H54 (cell line): ENCODE data around the gene TOP1.
"Not testable (repeated sequence)": the region's sequence is repeated elsewhere in the genome, so short reads cannot be mapped to it uniquely, and the experiment has no call there.

Experiments
- DNase-seq: peaks from one replicate; pipeline ENCODE4 v3.0.0; 2011; ENCODE audit warnings: low spot score, mixed read lengths; ENCODE audit not compliant: insufficient read length
- FAIRE-seq: peaks from 3 replicates; lab custom pipeline; 2011; peaks lifted over from hg19 to GRCh38; lab: Jason Lieb, UNC
- POLR2A ChIP-seq: IDR thresholded peaks from 2 replicates; pipeline ENCODE4 v1.6.1; 2011; ENCODE audit warnings: low read depth, mild to moderate bottlenecking, low read length

Gene TOP1

DNA sequence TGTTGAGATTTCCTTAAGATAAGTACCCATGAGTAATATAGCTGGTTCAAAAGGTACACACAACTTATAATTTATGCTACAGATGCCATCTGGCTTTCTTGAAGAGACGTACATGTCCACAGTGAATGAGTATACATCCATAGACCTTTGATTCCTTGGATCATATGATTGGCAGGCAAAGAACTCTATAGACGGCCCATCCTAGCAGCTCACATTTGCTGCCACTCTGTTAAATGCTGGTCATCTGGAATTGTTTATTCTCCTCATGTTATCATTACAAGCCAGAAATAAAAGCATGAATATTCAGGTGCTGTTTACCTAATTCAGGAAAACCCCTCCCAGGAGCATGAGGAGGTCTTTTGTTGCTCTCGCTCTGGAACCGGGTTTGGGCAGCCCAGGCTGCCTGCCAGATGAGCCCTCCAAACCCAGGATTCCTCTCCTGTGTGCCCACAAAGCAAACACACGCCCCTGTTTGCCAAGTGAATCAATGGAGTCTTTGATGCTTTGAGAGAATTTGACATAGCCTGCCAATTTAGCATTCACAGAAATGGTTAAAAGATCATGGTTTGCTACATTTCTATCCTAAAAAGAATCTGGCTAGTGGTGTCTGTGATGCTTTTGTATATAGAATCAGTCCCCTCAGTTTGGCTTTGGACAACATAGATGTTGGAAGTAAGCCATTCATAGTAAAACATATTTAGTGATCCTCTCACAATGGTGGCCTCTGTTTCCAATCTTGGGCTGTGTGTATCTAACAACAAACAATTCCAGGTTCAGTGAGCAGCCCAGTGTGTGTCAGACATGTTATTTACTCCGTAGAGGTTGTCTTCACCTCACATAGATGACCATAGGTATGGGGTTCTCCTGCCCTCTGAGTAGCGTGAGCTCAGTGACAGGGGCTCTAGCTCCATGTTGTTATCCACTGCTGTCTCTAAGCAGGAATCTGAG is 91.3 kb downstream of the TOP1 start:
- FAIRE-seq (no peak), DNase-seq (no peak)
- TF ChIP-seq POLR2A = no peak

GRCh38 chr20:41121399-41121798 is 92.8 kb downstream of the TOP1 start:
- no peak for FAIRE-seq
- no peak for TF ChIP-seq POLR2A
- no peak for DNase-seq

GRCh38 chr20:41123631-41124030 is 95.0 kb downstream of the TOP1 start:
- FAIRE-seq (no peak), DNase-seq (no peak)
- TF ChIP-seq POLR2A = no peak

DNA sequence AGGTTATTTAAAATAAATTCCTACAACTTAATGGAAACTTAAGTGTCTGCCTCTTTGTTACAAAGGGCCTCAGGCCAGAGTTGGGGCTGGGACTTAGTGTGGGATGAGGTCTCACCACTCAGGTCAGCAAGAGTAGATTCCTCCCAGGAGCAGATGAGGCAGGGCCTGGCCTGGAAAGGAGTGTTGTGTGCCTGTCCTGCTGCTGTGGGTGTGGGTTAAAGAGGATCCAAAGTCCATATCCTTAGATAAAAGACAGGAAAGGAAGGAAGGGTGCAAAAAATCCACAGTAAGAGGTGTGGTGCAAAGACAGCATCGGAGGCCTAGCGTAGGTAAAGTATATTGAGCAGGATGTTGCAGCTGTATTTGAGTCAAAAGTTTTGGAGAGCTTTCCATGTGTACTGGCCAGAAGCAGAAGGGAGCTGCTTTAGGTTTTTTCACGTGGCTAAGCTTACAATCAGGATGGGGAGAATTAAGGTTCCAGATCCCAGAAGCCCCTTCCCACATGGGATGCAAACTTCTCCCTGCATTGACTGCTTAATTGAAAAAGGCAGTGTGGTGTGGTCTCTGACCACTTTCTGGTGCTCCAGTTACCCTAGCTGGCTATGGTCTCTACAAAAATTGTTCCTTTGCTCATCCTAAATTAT is 96.0 kb downstream of the TOP1 start:
- DNase-seq (no peak), FAIRE-seq (no peak)
- no peak for TF ChIP-seq POLR2A

- no peak for TF ChIP-seq POLR2A
- no peak for FAIRE-seq
- no peak for DNase-seq
Measured at GRCh38 chr20:41125530-41126457, 97.2 kb downstream of the TOP1 start.

GRCh38 chr20:41126719-41127118 is 98.1 kb downstream of the TOP1 start:
- DNase-seq (no peak), FAIRE-seq (no peak)
- no peak for TF ChIP-seq POLR2A

- not testable (repeated sequence) for FAIRE-seq, DNase-seq
Measured at GRCh38 chr20:41128317-41128716, 99.7 kb downstream of the TOP1 start.

GRCh38 chr20:41131594-41132387 is 103.2 kb downstream of the TOP1 start:
- TF ChIP-seq POLR2A = no peak
- no peak for FAIRE-seq
- no peak for DNase-seq

GRCh38 chr20:41132388-41132775 is 103.8 kb downstream of the TOP1 start:
- FAIRE-seq = not testable (repeated sequence)

GRCh38 chr20:41133709-41134361 is 105.2 kb downstream of the TOP1 start:
- FAIRE-seq = no peak
- no peak for TF ChIP-seq POLR2A

More at GRCh38 chr20:41132388-41132775, 103.8 kb downstream of the TOP1 start:
- not testable (repeated sequence) for DNase-seq

DNA sequence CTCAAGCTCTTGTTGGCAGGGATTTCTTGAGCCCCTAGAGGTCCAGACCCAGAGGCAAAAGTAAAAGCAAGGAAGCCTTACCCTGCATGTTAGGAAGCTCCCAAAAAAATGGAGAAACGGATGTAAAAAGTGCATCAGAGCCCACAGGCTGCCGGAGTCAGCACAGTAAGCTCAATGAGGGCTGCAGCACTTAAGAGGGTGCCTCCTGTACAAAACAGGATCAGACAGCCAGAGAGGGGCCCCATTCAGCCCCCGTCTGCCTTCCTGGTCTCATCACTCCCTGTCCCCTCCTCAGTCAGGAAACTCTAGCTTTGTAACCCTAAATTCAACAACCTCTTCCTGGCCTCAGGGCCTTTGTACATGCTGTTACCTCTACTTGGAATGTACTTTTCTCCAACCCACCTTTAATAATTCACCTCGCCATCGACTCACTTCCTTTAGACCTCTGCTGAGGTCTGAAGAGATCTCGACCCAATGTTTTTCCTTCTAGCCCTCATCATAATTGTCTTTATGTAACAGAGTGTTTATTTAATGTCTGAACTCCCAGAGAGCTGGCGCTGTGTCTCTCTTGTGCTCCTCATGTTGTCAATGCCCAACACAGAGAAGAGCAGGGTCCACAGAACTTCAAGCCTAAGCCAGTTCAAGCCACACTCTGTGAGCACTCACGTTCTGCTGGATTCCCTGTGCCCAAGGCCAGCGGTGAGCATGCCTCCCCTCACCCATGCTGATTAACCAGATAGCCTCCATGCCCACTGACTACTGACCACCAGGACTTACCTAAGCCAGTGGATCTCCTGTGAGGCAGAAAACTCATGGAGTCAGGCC is 106.0 kb downstream of the TOP1 start:
- no peak for TF ChIP-seq POLR2A
- FAIRE-seq (no peak), DNase-seq (no peak)

More at GRCh38 chr20:41133709-41134361, 105.2 kb downstream of the TOP1 start:
- no peak for DNase-seq
